ENCODE results near the gene REL.

Gene REL

DNA sequence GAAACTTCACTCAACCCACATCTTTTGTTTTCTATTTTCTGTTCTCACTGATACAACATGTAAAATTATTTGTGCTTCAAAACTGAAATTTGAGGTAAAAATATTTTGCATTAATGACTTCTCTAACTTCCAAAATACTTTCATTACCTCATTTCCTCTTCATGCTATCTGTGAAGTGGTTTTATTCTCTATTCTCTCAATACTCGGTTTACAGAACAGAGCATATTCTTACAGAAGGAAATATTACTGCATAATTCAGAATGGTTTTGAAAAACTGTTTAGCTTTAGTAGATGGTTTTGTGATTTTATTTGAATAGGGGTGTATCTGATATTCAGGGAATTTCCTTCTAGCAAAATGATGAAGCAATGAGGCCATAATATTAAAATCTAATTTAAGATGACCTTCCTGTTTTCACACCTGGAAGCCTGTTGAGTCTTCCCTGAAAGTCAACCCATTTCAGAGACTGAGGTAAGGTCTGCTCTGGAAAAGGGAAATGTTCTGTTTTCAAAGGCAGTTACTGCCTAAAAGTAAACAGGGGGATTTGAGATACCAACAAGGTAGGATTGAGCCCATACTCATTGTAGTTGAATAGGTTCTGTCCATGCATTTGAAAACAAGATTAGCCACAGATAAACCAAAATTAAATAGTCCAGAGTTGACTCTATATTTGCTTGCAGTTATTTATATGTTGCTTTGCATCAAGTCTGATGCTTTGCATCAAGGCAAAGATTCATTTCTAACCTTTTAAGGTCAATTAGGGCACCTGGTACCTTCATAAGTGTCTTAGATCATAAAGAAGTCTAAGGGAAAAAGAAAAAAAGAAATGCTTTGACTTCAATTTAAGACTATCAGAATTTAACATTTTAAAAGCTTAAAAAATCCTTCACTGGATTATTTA is 85.4 kb downstream of the REL start:
- DNase-seq (ENCODE audit: low read depth): no peak

- DNase-seq (ENCODE audit: low read depth): no peak
Measured at GRCh38 chr2:60972889-60973656, 91.7 kb downstream of the REL start.

GRCh38 chr2:60973705-60974104 is 92.3 kb downstream of the REL start:
- no peak for DNase-seq (ENCODE audit: low read depth)

- DNase-seq (ENCODE audit: low read depth): no peak
Measured at GRCh38 chr2:60974652-60975051, 93.3 kb downstream of the REL start.

Data from amniotic epithelial cell (primary cell).